ENCODE data around the gene ZBTB7C. TPM values are rescaled to one million over a fixed set of nuclear protein-coding genes. Genes with fewer than 3 reads are reported as not detected.
"Not testable (repeated sequence)": the region's sequence is repeated elsewhere in the genome, so short reads cannot be mapped to it uniquely, and the experiment has no call there.

The ZBTB7C gene
- polyA plus RNA-seq, 4 donors, result 13.1 to 41.1 (median 17.4) TPM

- DNase-seq (ENCODE audit: low read depth in 4 of 4, low spot score in 3 of 4), result no peak
Observed at GRCh38 chr18:48304906-48305693, 104.1 kb downstream of the ZBTB7C start.

GRCh38 chr18:48303883-48304282 lies 105.3 kb downstream of the ZBTB7C start:
- no peak for DNase-seq (ENCODE audit: low read depth in 4 of 4, low spot score in 3 of 4)

- DNase-seq (ENCODE audit: low read depth in 4 of 4, low spot score in 3 of 4), result no peak
Observed at GRCh38 chr18:48302736-48303135, 106.4 kb downstream of the ZBTB7C start.

DNA sequence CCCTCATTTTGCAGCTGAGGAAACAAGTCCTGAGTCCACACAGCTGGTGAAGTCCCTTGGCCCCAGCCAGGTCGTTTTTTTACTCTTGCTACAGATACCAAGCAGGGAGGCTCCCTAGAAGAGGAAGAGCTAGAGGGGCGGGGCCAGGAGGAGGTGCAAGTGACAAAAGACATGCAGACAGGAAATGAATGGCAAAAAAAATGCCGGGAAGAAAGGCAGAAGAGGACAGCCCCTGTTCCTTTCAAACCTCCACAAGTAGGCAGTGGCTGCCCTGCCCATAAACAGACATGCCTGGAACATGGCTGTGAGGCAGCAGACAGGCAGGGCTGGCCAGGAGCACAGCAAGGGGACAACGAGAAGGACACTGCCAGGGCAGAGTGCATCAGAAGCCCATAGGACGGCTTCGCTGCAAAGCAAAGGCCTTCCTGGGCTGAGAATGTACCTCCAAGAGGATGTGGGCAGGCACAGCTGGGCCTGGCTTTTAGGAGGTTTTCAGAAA lies 108.7 kb downstream of the ZBTB7C start:
- DNase-seq (ENCODE audit: low read depth in 4 of 4, low spot score in 3 of 4), result no peak

DNA sequence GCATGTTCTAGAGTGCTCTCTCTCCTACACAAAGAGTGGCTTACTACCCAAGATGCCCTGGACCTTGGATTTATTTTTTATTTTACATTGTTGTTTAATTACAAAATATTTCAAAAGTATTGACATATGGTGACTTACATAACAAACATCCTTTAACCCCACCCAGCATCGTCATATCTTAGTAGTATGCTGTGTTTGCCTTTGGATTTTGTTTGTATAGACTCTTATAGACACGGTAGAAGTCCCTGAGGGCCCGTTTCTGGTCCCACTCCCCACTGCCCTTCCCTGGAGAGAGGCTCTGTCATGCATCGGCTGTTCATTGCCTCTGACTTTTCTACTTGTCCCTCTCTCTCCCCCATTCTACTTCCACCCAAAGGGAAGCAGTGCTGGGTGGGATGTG lies 112.0 kb downstream of the ZBTB7C start:
- DNase-seq (ENCODE audit: low read depth in 4 of 4, low spot score in 3 of 4), result no peak

DNA sequence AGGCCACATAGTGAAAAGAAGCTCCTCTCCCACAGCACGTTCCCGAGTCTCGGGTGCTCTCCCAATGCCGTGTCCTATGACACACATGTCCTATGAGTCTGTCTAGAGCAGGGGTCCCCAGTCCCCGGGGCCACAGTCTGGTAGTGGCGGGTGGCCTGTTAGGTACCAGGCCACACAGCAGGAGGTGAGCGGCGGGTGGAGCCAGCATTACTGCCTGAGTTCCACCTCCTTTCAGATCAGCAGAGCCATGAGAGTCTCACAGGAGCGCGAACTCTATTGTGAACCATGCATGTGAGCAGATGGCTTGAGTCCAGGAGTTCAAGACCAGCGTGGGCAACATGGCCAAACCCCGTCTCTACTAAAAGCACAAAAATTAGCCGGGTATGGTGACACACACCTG lies 112.6 kb downstream of the ZBTB7C start:
- DNase-seq (ENCODE audit: low read depth in 4 of 4, low spot score in 3 of 4), result no peak

- no peak for DNase-seq (ENCODE audit: low read depth in 4 of 4, low spot score in 3 of 4)
Observed at GRCh38 chr18:48295586-48296311, 113.4 kb downstream of the ZBTB7C start.

- DNase-seq (ENCODE audit: low read depth in 4 of 4, low spot score in 3 of 4), result no peak
Observed at GRCh38 chr18:48294899-48295585, 114.1 kb downstream of the ZBTB7C start.

GRCh38 chr18:48293954-48294898 lies 115.0 kb downstream of the ZBTB7C start:
- no peak for DNase-seq (ENCODE audit: low read depth in 4 of 4, low spot score in 3 of 4)

DNA sequence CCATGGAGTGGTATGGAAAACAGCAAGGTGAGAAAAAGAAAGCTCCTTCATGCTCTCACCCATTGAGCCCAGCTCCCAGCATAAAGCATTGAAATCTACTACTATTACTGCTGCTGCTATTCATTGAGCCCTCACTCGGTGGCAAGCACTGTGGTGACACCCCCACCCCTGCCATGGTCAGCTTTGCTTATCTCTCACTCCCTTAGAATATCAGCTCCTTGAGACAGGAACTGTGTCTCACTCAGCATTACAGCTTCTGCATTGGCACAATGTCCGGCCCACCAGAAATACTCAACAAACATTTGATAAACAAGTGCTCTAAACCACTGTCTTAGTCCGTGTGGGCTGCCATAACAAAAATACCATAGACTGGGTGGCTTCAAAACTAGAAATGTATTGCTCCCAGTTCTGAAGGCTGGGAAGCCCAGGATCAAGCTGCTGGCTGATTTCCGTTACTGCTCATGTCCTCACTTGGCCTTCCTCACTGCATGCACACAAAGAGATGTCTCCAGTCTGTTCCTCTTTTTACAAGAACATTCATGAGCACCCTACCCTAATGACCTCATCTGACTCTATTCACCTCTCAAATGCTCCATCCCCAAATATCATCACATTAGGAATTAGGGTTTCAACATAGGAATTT lies 116.3 kb downstream of the ZBTB7C start:
- DNase-seq (ENCODE audit: low read depth in 4 of 4, low spot score in 3 of 4), result no peak

- no peak for DNase-seq (ENCODE audit: low read depth in 4 of 4, low spot score in 3 of 4)
Observed at GRCh38 chr18:48292229-48292628, 117.0 kb downstream of the ZBTB7C start.

- DNase-seq (ENCODE audit: low read depth in 4 of 4, low spot score in 3 of 4), result no peak
Observed at GRCh38 chr18:48290162-48290926, 118.8 kb downstream of the ZBTB7C start.

- DNase-seq (ENCODE audit: low read depth in 4 of 4, low spot score in 3 of 4), result no peak
Observed at GRCh38 chr18:48284743-48285142, 124.4 kb downstream of the ZBTB7C start.

DNA sequence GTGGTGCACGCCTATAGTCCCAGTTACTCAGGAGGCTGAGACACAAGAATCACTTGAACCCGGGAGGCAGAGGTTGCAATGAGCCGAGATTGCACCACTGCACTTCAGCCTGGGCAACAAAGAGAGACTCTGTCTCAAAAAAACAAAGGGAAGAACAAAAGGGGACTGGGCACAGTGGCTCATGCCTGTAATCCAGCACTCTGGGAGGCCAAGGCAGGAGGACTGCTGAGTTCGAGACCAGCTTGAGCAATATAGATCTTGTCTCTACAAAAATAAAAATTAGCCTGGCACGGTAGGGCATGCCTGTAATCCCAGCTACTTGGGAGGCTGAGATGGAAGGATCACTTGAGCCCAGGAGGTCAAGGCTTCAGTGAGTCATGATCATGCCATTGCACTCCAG lies 125.2 kb downstream of the ZBTB7C start:
- DNase-seq (ENCODE audit: low read depth in 4 of 4, low spot score in 3 of 4), result not testable (repeated sequence)

- DNase-seq (ENCODE audit: low read depth in 4 of 4, low spot score in 3 of 4), result not testable (repeated sequence)
Observed at GRCh38 chr18:48281460-48281859, 127.7 kb downstream of the ZBTB7C start.

DNA sequence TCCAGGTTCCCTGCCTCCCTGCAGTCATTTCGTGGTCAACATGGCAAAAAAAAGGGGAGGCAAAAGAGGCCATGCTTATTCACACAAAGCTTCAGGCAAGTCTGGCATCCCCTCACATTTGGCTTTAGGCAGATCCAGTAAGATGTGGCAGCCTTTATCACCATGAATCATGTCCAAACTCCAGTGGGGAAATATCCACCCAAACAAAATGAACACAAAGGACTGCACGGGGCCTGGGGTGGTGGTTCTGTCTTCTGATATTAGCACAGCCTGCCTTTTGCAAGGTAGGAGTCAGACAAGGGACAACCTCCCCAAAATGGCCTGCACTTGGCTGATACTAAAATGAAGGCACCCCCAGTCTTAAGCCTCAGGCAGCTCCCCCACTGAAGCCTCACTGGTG lies 129.9 kb downstream of the ZBTB7C start:
- no peak for DNase-seq (ENCODE audit: low read depth in 4 of 4, low spot score in 3 of 4)

DNA sequence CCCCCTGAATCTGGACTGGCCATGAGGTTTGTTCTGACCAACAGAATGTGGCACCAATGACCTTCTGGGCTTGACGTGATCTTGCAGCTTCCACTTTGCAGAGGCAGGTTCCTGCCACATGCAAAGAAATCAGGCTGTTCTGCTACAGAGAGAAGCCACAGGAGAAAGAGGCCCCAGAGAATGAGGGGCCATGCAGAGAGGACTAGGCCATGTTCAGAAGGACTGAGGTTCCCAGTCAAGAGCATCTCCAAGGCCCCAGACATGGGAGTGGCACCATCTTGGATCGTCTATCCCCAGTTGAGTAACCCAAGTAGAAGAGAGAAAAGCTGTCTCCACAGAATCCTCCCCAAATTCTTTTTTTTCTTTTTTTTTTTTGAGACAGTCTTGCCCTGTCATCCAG lies 131.1 kb downstream of the ZBTB7C start:
- no peak for DNase-seq (ENCODE audit: low read depth in 4 of 4, low spot score in 3 of 4)

DNA sequence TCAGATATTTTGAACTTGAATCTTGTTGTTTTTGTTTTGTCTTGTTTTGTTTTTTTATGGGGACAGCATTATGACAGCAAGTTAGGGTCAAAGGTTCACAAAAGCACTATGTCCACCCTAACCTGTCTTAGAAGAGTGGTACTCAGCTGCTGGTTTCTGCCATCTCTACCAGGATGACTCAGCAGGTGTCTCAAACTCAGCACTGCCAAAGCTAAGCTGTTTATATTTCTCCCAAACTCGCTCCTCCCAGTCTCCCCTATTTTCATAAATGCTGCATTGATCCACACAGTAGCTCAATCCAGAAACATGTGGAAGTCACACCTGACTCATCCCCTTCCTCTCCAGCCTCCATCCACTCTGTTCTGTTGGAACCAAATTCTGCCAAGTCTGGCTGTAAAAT lies 134.9 kb downstream of the ZBTB7C start:
- no peak for DNase-seq (ENCODE audit: low read depth in 4 of 4, low spot score in 3 of 4)

GRCh38 chr18:48270929-48271328 lies 138.3 kb downstream of the ZBTB7C start:
- DNase-seq (ENCODE audit: low read depth in 4 of 4, low spot score in 3 of 4), result no peak
